HS-5 (cell line): ENCODE data around the gene KNDC1.

ENCODE experiments used
- DNase-seq: peaks from one replicate; pipeline ENCODE4 v3.0.0-alpha.2; 2012; ENCODE audit warnings: low read depth

KNDC1 gene

DNA sequence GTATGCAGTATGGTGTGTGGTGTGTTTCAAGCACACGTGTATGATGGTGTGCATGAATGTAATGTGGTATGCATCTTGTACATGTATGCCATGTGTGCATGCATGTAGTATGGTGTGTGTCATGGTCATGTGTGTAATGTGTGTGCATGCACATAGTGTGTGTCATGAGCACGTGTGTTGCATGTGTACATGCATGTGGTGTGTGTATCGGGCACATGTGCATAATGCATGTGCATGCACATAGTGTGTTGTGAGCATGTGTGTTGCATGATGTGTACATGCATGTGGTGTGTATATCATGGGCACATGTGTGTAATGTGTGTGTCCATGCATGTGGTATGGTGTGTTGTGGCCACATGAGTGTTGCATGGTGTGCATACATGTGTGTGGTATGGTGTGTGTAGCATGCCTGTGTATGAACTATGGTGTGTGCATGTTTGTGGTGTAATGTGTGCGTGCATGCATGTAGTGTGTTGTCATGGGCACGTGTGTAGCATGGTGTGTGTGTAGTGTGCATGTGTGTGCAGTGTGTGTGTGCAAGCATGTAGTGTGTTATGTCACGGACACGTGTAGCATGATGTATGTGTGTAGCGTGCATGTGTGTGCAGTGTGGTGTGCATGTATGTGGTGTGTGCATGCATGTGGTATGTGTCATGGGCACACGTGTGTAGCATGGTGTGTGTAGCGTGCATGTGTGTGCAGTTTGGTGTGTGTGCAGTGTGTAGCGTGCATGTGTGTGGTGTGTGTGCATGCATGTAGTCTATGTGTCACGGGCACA is 17.6 kb downstream of the KNDC1 start:
- no peak for DNase-seq

DNA sequence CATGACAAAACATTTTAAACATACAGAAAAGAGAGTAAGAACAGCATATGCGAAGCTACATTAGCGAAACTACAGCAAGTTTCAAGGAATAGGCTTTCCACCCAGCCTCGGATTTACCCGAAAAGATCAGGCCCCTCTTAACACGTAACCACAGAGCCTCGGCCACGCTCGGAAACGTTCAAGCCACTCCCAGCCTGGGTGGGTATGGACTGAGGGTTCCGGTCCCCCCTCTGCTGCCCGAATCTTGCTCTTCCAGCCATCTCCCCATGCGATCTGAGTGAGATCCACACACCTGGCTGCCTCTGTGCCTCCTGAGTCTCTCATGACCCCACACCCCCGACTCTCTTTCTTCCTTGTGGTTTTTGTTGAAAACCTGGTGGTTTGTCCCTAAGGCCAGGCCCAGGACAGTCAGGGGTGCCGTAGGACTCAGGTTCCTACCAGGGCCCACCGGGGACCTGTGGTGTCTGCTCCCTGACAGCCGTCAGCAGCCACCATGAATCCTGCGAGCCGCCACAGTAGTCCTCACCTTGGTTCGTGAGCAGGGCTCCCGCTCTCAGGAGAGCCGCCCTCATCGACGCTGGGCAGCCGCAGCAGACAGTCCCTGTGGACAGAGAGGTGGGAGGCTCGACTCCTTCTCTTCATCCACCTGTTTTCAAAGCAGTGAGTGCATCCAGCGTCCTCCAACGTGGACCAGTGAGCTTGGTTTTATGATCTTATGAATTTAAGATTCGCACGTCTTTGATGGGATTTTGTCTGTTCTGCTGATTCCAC is 18.5 kb downstream of the KNDC1 start:
- DNase-seq: no peak

DNA sequence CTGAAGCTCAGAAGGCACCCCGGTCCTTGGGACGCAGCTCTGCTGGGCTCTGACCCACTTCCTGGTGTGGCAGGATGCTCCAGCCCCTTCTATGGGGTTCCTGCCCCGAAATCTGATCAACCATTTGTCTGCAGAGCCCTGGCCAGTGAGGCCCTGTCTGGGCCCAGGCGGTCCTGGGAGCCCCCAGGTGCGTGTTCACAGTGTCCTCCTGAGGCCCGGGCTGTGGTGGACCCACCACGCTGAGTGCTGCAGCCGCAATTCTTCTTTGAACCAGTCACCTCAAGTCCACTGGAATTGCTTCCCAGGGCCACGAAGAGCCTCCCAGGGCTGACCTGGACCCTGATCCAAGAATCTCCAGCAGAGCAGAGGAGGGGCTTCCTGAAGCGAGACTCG is 19.1 kb downstream of the KNDC1 start:
- DNase-seq: no peak

DNA sequence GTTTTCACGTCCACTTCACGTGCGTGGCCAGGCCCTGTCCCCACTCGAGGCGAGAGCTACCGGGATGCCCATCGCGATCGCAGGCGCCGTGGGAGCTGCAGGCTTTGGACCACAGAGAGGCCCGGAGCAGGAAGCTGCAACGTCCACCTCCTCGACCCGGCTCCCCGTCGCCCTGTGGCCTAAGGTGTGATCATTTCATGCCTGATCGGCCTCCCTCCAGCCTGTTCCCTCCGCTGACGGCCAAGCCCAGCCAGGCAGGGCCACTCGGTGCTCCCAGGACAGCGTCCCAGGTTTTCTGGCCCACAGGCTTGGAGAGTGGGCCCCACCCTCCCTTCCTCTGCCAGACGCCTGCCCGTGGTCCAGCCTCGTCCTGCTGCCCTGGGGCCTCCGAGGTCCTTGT is 19.6 kb downstream of the KNDC1 start:
- DNase-seq: no peak

GRCh38 chr10:133180192-133180964 is 20.4 kb downstream of the KNDC1 start:
- DNase-seq: no peak

GRCh38 chr10:133180965-133181639 is 21.1 kb downstream of the KNDC1 start:
- no peak for DNase-seq

DNA sequence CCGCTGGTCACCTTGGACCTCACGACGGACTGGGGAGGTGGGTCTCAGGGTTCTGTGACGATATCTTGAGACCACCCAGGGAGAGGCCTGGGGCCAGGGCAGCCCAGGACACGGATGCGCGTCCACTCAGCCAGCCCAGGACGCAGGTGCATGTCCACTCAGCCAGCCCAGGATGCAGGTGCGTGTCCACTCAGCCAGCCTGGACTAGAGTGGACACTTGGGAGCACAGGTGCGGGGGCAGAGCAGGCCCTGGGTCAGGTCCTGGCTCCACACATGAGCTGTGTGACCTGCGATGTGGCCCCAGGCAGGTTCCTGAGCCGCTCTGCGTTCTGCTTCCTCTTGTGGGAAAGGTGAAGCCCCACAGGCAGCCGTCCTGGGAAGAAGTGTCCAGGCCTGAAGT is 22.2 kb downstream of the KNDC1 start:
- DNase-seq: no peak

DNA sequence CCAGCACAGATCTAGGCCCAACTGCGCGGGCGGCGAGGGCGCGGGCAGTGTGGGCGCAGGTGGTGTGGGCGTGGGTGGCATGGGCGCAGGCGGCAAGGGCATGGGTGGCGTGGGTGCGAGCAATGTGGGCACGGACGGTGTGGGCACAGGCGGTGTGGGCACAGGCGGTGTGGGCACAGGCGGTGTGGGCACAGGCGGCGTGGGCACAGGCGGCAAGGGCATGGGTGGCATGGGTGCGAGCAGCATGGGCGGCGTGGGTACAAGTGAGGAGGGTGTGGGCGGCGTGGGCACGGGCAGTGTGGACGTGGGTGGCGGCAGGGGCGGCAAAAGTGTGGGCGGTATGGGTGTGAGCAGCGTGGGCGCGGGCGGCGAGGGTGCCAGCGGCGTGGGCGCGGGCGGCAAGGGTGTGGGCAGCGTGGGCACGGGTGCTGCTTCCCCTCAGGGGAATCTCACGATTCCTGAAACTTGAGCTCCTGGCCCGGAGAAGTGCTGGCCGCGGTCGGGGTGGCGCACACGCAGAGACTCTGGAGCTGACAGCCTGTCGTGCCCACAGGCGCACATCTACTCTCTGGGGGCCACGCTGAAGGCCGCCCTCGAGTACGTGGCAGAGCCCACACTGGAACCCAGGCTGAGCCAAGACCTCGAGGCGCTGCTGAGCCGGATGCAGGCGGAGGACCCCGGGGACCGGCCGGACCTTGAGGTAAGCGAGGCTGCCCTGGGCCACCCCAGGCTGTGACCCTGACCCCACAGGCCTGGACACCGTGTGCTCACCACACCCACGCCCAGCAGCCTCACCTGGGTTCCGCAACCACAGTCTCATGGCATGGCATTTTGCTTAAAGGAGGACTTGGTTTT is 23.0 kb downstream of the KNDC1 start:
- DNase-seq: no peak

DNA sequence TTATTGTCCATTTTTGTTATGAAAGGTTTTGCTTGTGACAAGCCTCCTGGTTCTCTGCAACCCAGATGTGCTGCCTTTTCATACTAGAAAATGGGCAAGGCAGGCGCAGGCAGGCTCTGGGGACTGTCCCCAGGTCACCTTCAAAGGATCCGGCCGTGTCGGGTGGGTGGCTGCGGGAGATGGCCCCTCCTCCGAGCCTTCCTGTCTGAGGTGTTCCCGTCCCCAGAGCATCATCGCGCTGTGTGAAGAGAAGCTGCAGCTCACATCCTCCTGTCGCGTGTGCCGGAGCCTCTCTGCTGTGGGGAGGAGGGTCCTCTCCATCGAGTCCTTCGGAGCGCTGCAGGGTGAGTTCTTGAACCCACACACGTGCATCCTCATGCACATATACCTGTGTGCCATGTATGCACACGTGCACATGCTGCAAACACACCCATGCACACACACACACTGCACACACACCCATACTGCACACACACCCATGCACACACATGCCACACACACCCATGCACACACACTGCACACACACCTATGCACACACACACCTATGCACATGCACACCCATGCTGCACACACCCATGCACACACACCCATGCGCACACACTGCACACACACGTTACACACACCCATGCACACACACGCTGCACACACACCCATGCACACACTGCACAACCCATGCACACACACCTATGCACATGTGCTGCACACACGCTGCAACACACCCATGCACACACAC is 23.8 kb downstream of the KNDC1 start:
- DNase-seq: no peak

- no peak for DNase-seq
These were observed 24.7 kb downstream of the KNDC1 start for GRCh38 chr10:133184591-133185244.

DNA sequence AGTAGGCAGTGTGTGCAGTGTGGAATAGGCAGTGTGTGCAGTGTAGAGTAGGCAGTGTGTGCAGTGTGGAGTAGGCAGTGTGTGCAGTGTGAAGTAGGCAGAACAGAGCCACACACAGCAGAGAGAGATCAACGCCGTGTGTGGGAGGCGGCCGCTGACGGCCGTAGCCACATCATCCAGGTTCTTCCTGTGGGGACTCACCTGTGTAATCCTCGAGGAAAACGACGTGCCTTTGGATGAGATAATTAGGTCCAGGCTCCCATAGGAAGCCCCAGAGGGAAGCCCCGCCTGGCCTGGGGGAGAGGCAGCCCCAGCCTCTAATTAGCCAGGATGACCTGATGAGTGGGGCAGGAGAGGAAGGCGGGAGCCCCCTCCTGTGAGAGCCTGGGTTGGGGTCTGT is 25.4 kb downstream of the KNDC1 start:
- DNase-seq: no peak

- DNase-seq: no peak
These were observed 25.9 kb downstream of the KNDC1 start for GRCh38 chr10:133185916-133186315.

DNA sequence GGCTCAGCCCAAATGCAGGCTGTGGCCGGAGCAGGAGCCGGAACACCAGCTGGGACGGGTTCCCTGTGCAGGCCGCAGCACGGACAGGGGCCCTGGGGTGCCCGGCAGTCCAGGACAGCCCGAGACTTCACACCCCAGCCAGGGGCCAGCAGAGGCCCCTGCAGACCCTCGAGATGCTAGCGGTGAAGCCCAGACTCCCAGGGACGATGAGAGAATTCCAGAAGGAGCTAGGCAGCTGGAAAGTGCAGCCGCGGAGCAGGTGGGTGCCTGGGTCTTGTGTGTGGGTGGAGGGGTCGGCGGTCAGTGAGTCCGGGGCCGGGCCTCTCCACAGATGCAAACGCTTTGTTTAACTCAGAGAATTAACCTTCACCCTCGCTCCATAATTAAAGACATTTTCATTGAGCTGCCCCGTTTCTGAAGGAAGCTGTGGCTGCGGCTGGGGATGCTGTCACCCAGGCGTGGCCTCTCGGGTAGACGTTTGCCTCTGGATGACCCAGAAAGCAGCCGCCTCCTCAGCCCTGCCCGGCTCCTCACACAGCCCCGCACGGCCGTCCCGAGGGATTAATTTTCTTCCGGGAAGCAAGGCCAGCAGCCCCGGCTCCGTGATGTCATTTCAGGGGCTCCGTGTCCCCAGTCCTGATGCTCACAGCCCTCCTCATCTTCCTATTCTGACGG is 26.5 kb downstream of the KNDC1 start:
- no peak for DNase-seq

DNA sequence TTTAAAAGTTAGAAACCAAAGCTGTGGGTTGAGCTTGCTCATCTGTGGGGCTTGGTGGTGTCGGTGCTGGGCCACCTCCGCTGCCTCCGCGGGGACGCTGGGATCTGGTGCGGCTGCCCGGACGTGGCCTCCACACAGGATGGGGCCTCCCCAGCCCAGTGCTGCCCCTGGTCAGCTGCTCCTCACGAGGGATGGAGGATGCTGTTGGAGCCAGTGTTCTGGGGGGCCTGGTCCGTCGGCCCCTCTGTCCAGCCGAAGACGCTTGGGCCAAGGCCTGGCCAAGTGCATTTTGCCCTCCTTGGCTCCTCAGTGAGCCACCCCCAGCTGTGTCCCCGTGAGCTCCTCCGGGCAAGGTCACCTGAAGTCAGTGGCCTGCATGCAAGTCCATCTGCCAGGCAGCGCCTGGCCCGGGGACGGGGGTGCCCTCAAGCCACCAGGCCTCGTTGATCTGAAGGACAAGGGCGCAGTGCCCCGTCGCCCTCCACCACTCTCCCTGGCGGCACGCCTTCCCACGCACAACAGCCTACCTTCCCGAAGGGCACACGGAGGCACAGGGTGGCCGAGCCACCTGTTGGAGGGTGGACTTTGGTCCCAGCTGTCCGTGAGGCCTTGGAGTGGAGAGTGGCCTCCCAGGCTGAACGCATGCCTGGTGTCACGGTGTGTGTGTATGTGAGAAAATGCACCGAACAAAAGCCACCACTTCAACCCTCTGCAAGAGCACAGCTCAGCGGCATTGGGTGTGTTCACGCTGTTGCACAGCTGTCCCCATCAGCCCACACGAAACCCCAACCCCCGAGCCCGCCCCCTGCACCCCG is 27.3 kb downstream of the KNDC1 start:
- DNase-seq: no peak

- no peak for DNase-seq
These were observed 28.1 kb downstream of the KNDC1 start for GRCh38 chr10:133187906-133188681.

GRCh38 chr10:133189256-133189655 is 29.2 kb downstream of the KNDC1 start:
- no peak for DNase-seq

DNA sequence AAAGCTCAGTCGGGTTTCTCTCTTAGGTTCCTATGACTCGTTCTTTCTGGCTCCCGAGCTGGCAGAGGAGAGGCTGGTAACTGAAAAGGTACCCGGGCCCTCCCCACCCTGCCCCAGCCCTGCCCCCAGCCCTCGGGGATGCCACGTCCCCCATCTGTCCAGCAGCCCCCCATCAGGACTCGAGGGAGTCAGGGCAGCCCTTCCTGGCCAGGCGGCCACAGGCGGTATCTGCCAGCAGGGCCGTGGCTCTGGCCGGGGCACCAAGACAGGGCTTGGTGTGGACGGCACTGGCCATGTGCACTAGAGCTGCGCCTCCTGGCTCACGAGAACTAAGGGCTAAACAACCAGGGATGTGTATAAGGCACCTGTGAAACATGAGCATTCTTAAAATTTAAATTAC is 29.7 kb downstream of the KNDC1 start:
- no peak for DNase-seq

DNA sequence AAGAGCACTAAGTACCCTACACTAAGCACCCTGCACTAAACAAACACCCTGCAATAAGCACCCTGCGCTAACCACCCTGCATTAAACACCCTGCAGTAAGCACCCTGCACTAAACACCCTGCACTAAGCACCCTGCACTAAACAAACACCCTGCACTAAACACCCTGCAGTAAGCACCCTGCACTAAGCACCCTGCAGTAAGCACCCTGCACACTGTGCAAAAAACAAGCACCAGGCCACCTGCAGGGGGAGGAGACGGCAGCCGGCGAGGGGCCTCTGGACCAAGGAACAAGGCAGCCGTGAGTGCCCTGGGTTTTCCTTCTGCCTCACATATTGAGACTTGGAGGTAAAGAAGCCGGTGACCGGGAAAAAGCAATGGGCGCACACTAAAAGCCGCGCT is 30.2 kb downstream of the KNDC1 start:
- DNase-seq: no peak
